ENCODE data around the gene NHEJ1. TPM values are rescaled to one million over a fixed set of nuclear protein-coding genes. Genes with fewer than 3 reads are reported as not detected.

The NHEJ1 gene
- total and polyA plus RNA-seq, 4 donors, result 8.4 to 21.1 (median 12.5) TPM

DNA sequence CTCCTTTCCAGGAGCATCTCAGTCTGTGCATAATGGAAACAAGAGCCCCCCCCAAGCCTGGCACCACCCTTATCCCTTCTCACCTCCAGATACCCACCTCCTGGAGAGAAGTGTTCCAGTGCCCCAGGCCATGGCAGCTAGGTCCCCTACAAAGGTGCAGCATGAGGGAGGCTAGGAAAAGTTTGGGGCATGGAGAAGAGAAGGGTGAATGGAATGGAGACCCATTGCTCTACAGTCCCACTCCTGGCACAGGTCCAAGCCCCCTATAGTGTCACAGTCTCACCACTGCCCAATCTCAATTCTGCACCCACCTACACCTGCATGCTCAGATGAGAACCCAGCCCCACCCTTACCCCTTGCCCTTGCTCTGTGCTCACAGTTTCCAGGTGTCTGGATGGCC, 8.3 kb upstream of the NHEJ1 start:
- ATAC-seq (ENCODE audit: insufficient read depth, low FRiP score) (no peak), DNase-seq (no peak)
- peaks cover 2 to 20% (median 7%) of the 10 kb centered on the region in 4 donors for H3K36me3 ChIP-seq (ENCODE audit: control insufficient read depth in 4 of 4, insufficient read depth in 4 of 4, low read length in 4 of 4)
- TF ChIP-seq, protein P1, sequence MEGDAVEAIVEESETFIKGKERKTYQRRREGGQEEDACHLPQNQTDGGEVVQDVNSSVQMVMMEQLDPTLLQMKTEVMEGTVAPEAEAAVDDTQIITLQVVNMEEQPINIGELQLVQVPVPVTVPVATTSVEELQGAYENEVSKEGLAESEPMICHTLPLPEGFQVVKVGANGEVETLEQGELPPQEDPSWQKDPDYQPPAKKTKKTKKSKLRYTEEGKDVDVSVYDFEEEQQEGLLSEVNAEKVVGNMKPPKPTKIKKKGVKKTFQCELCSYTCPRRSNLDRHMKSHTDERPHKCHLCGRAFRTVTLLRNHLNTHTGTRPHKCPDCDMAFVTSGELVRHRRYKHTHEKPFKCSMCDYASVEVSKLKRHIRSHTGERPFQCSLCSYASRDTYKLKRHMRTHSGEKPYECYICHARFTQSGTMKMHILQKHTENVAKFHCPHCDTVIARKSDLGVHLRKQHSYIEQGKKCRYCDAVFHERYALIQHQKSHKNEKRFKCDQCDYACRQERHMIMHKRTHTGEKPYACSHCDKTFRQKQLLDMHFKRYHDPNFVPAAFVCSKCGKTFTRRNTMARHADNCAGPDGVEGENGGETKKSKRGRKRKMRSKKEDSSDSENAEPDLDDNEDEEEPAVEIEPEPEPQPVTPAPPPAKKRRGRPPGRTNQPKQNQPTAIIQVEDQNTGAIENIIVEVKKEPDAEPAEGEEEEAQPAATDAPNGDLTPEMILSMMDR (IDR thresholded peaks at IDR 0.05; ENCODE audit: control extremely low read depth, extremely low read depth), result no peak
- no peaks in the 10 kb centered on the region for H3K9me3 ChIP-seq (ENCODE audit: control insufficient read depth in 4 of 4, insufficient read depth in 3 of 4, low read length in 3 of 4)
- H3K27ac ChIP-seq (ENCODE audit: low read depth in 1 of 2, low read length in 1 of 2), result no peak overlapping the region
- no peak overlapping the region for H3K4me3 ChIP-seq
- H3K4me1 ChIP-seq (ENCODE audit: control insufficient read depth in 5 of 5, insufficient read depth in 5 of 5, low read length in 5 of 5), result no peaks in the 10 kb centered on the region
- no peaks in the 10 kb centered on the region for H3K27me3 ChIP-seq (ENCODE audit: control insufficient read depth in 3 of 3, insufficient read depth in 3 of 3, low read length in 2 of 3)
- H3K9ac ChIP-seq (ENCODE audit: insufficient read depth in 1 of 2, low read length in 2 of 2), result no peak overlapping the region

DNA sequence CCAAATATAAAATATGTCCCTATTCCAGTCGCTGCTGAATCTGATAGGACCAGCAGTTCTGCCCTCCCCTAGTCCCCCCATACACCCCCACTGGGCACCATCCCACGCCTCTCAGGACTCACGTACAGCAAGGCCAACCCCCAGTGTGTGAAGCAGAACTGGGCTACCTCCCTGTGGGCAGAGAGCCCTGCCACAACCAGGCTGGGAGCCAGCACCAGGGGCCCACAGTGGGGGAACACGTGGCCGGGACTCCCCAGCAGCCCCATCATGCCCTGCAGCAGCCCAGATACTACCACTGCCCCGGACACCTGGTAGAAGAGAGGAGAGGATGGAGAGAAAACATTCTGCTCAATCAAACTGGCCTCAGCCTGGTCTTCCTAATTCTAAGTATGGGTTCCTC, 7.9 kb upstream of the NHEJ1 start:
- Histone ChIP-seq H3K9ac (ENCODE audit: insufficient read depth in 1 of 2, low read length in 2 of 2) (no peak overlapping the region), H3K4me1 (ENCODE audit: control insufficient read depth in 5 of 5, insufficient read depth in 5 of 5, low read length in 5 of 5) (no peaks in the 10 kb centered on the region), H3K36me3 (ENCODE audit: control insufficient read depth in 4 of 4, insufficient read depth in 4 of 4, low read length in 4 of 4) (peaks cover 0 to 18% (median 5%) of the 10 kb centered on the region in 4 donors), H3K4me3 (no peak overlapping the region), H3K27me3 (ENCODE audit: control insufficient read depth in 3 of 3, insufficient read depth in 3 of 3, low read length in 2 of 3) (no peaks in the 10 kb centered on the region), H3K9me3 (ENCODE audit: control insufficient read depth in 4 of 4, insufficient read depth in 3 of 4, low read length in 3 of 4) (no peaks in the 10 kb centered on the region), H3K27ac (ENCODE audit: low read depth in 1 of 2, low read length in 1 of 2) (no peak overlapping the region)
- 37 to 58% methylated on average over 6 of the region's 6 CpGs for WGBS, 2 donors
- TF ChIP-seq, protein P1 (IDR thresholded peaks at IDR 0.05; ENCODE audit: control extremely low read depth, extremely low read depth), result no peak
- DNase-seq (no peak), ATAC-seq (ENCODE audit: insufficient read depth, low FRiP score) (no peak)

DNA sequence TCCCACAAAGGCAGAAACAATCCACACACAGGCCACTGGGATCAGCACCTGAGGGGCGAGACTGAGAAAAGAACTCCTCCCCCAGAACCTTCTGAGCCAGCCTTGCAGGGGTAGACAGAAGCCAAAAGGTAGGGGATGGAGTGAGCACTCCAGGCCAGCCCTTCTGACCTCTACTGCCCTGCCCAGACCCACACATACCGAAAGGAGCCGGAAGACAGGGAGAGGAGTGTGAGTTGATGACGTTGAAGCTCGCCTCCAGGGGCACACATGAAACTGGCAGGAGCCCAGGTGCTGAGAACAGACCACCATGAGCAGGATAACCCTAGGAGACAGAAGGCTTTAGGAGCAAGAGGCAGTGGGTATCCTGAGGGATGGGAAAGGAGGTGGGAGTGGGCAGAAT, 7.4 kb upstream of the NHEJ1 start:
- no peaks in the 10 kb centered on the region for H3K27me3 ChIP-seq (ENCODE audit: control insufficient read depth in 3 of 3, insufficient read depth in 3 of 3, low read length in 2 of 3)
- DNase-seq (no peak), ATAC-seq (ENCODE audit: insufficient read depth, low FRiP score) (no peak)
- H3K4me3 ChIP-seq, result no peak overlapping the region
- no peak overlapping the region for H3K9ac ChIP-seq (ENCODE audit: insufficient read depth in 1 of 2, low read length in 2 of 2)
- H3K4me1 ChIP-seq (ENCODE audit: control insufficient read depth in 5 of 5, insufficient read depth in 5 of 5, low read length in 5 of 5), result no peaks in the 10 kb centered on the region
- H3K9me3 ChIP-seq (ENCODE audit: control insufficient read depth in 4 of 4, insufficient read depth in 3 of 4, low read length in 3 of 4), result no peaks in the 10 kb centered on the region
- H3K27ac ChIP-seq (ENCODE audit: low read depth in 1 of 2, low read length in 1 of 2), result no peak overlapping the region
- WGBS, 2 donors, result 79 to 89% methylated on average over 5 of the region's 5 CpGs
- H3K36me3 ChIP-seq (ENCODE audit: control insufficient read depth in 4 of 4, insufficient read depth in 4 of 4, low read length in 4 of 4), result peaks cover 0 to 14% (median 4%) of the 10 kb centered on the region in 4 donors
- TF ChIP-seq, protein P1 (IDR thresholded peaks at IDR 0.05; ENCODE audit: control extremely low read depth, extremely low read depth), result no peak

Data from lung (tissue), 12 donors.